OCI-LY3 (cell line): ENCODE data around the gene SPDEF.

Experiments used
- H2AFZ ChIP-seq: fragments of 200-600, 300-600 bp; shearing (Covaris generic); 2 replicates; pipeline ENCODE4 v1.6.0; 2014; ENCODE audit warnings: antibody characterized with exemption, low read depth, low read length
- H3K27ac ChIP-seq: fragments of 200-600, 300-600 bp; sonication (generic); 2 replicates; pipeline ENCODE4 v1.5.1; 2014; ENCODE audit warnings: mild to moderate bottlenecking, low read length, moderate library complexity, mixed read lengths
- H3K27me3 ChIP-seq: fragments of 200-600, 300-600 bp; sonication (generic); 2 replicates; pipeline ENCODE4 v1.6.1; 2014; ENCODE audit warnings: low read depth, low read length, mixed read lengths
- H3K36me3 ChIP-seq: fragments of 200-600, 300-600 bp; sonication (generic); replicated peaks from 2 replicates; pipeline ENCODE3; 2014; ENCODE audit warnings: low read depth, low read length, mixed read lengths
- H3K4me1 ChIP-seq: fragments of 300-600, 200-600 bp; sonication (generic); 2 replicates; pipeline ENCODE4 v1.6.1; 2014; ENCODE audit warnings: low read length, mixed read lengths
- H3K4me2 ChIP-seq: fragments of 200-600, 300-600 bp; sonication (generic); 2 replicates; pipeline ENCODE4 v1.6.1; 2014; ENCODE audit warnings: low read length, mixed read lengths
- H3K4me3 ChIP-seq: fragments of 300-600, 200-600 bp; sonication (generic); 2 replicates; pipeline ENCODE4 v1.5.1; 2014; ENCODE audit warnings: antibody characterized with exemption, mild to moderate bottlenecking, low read length, moderate library complexity
- H3K79me2 ChIP-seq: fragments of 300-600, 200-600 bp; shearing (Covaris generic); 2 replicates; pipeline ENCODE4 v1.6.1; 2014; ENCODE audit warnings: mild to moderate bottlenecking, low read length, mixed read lengths
- H3K9ac ChIP-seq: fragments of 300-600, 200-600 bp; shearing (Covaris generic); 2 replicates; pipeline ENCODE4 v1.6.0; 2014; ENCODE audit warnings: mild to moderate bottlenecking, low read length, moderate library complexity
- H3K9me3 ChIP-seq: fragments of 200-600, 300-600 bp; shearing (Covaris generic); 2 replicates; pipeline ENCODE4 v1.6.1; 2014; ENCODE audit warnings: low read length, mixed read lengths; ENCODE audit not compliant: insufficient read depth
- H4K20me1 ChIP-seq: fragments of 200-600, 300-600 bp; sonication (generic); 2 replicates; pipeline ENCODE4 v1.6.1; 2016; ENCODE audit warnings: low read length, mixed read lengths; ENCODE audit not compliant: insufficient read depth
- CTCF ChIP-seq: fragments of 200-600, 300-600 bp; sonication (generic); IDR thresholded peaks from 2 replicates; pipeline ENCODE4 v1.5.1; 2014; ENCODE audit warnings: antibody characterized with exemption, low read length, low read depth
- EZH2phosphoT487 ChIP-seq: fragments of 200-600 bp; shearing (Covaris generic); IDR thresholded peaks from 2 replicates; pipeline ENCODE4 v1.6.1; 2018; ENCODE audit warnings: antibody characterized with exemption, mixed run types, low read depth

Gene SPDEF

GRCh38 chr6:34570066-34570833 is 14.1 kb upstream of the SPDEF start:
- H3K9ac ChIP-seq = no peak overlapping the region
- H3K4me1 ChIP-seq = no peaks in the 10 kb centered on the region
- no peak overlapping the region for H3K27ac ChIP-seq
- H2AFZ ChIP-seq = no peak overlapping the region
- no peaks in the 10 kb centered on the region for H3K79me2 ChIP-seq
- no peak for TF ChIP-seq CTCF
- no peak for TF ChIP-seq EZH2phosphoT487
- H3K4me3 ChIP-seq = no peak overlapping the region
- no peaks in the 10 kb centered on the region for H3K36me3 ChIP-seq
- H3K4me2 ChIP-seq = no peak overlapping the region
- no peaks in the 10 kb centered on the region for H4K20me1 ChIP-seq
- no peaks in the 10 kb centered on the region for H3K27me3 ChIP-seq
- H3K9me3 ChIP-seq = no peaks in the 10 kb centered on the region

- no peaks in the 10 kb centered on the region for H3K27me3 ChIP-seq
- no peaks in the 10 kb centered on the region for H3K79me2 ChIP-seq
- H3K4me3 ChIP-seq = no peak overlapping the region
- H3K9me3 ChIP-seq = no peaks in the 10 kb centered on the region
- TF ChIP-seq CTCF (no peak), EZH2phosphoT487 (no peak)
- H3K9ac ChIP-seq = no peak overlapping the region
- no peak overlapping the region for H3K4me2 ChIP-seq
- H3K4me1 ChIP-seq = no peaks in the 10 kb centered on the region
- no peak overlapping the region for H3K27ac ChIP-seq
- no peak overlapping the region for H2AFZ ChIP-seq
- no peaks in the 10 kb centered on the region for H4K20me1 ChIP-seq
- no peaks in the 10 kb centered on the region for H3K36me3 ChIP-seq
Observed at GRCh38 chr6:34569361-34569973, 13.3 kb upstream of the SPDEF start.

- no peak overlapping the region for H3K9ac ChIP-seq
- H3K4me2 ChIP-seq = no peak overlapping the region
- no peaks in the 10 kb centered on the region for H3K4me1 ChIP-seq
- H3K27ac ChIP-seq = no peak overlapping the region
- no peaks in the 10 kb centered on the region for H4K20me1 ChIP-seq
- H3K27me3 ChIP-seq = no peaks in the 10 kb centered on the region
- no peak overlapping the region for H3K4me3 ChIP-seq
- TF ChIP-seq EZH2phosphoT487 (no peak), CTCF (no peak)
- no peak overlapping the region for H2AFZ ChIP-seq
- no peaks in the 10 kb centered on the region for H3K36me3 ChIP-seq
- no peaks in the 10 kb centered on the region for H3K9me3 ChIP-seq
- no peaks in the 10 kb centered on the region for H3K79me2 ChIP-seq
Observed at GRCh38 chr6:34568341-34569201, 12.4 kb upstream of the SPDEF start.
